HCT116 (cell line): ENCODE results near the gene CCBE1.

Source experiments
- EZH2 ChIP-seq: fragments of 200-600 bp; sonication (generic); IDR thresholded peaks from 2 replicates; pipeline ENCODE4 v1.6.1; 2017; ENCODE audit warnings: antibody characterized with exemption, mixed run types
- EZH2phosphoT487 ChIP-seq: fragments of 200-600 bp; IDR thresholded peaks from 2 replicates; pipeline ENCODE4 v1.6.1; 2018; ENCODE audit warnings: antibody characterized with exemption, borderline replicate concordance
- JUND ChIP-seq: IDR thresholded peaks from 2 replicates; pipeline ENCODE4 v1.6.1; 2012
- POLR2A ChIP-seq: IDR thresholded peaks from 2 replicates; pipeline ENCODE4 v1.7.0; 2011; ENCODE audit warnings: borderline replicate concordance; ENCODE audit not compliant: insufficient read depth, insufficient read length; ENCODE audit errors: extremely low read depth
- SIN3A ChIP-seq: IDR thresholded peaks from 2 replicates; pipeline ENCODE4 v1.6.1; 2012; ENCODE audit warnings: low read depth
- SRF ChIP-seq: IDR thresholded peaks from 2 replicates; pipeline ENCODE4 v1.6.1; 2012; ENCODE audit warnings: low read depth
- ZNF274 ChIP-seq: fragments of 200-500 bp; sonication (Bioruptor generic); IDR thresholded peaks from 2 replicates; pipeline ENCODE4 v1.6.1; 2014; ENCODE audit warnings: mild to moderate bottlenecking, low read depth, low read length, inconsistent platforms
- TF ChIP-seq, protein P1 (sequence below), 3 experiments: fragments of 200-600 bp in 1 of 3; sonication (generic) in 1 of 3; IDR thresholded peaks in 2 of 3; conservative IDR thresholded peaks in 1 of 3; 2 replicates each; pipeline ENCODE4 v1.5.1; 2012 to 2017; ENCODE audit warnings: low read depth in 2 of 3, low read length in 2 of 3, antibody characterized with exemption in 1 of 3, borderline replicate concordance in 1 of 3, control low read depth in 1 of 3, mild to moderate bottlenecking in 1 of 3, mixed read lengths in 1 of 3, mixed run types in 1 of 3, moderate library complexity in 1 of 3; ENCODE audit not compliant: insufficient read depth in 1 of 3
- TF ChIP-seq, protein P2 (sequence below): IDR thresholded peaks from 2 replicates; pipeline ENCODE4 v1.6.1; 2012; ENCODE audit warnings: low read depth
- TF ChIP-seq, protein P3 (sequence below): IDR thresholded peaks from 2 replicates; pipeline ENCODE4 v1.6.1; 2011; ENCODE audit warnings: mild to moderate bottlenecking, low read length, moderate library complexity; ENCODE audit not compliant: insufficient replicate concordance; ENCODE audit errors: extremely low read depth

DNA sequence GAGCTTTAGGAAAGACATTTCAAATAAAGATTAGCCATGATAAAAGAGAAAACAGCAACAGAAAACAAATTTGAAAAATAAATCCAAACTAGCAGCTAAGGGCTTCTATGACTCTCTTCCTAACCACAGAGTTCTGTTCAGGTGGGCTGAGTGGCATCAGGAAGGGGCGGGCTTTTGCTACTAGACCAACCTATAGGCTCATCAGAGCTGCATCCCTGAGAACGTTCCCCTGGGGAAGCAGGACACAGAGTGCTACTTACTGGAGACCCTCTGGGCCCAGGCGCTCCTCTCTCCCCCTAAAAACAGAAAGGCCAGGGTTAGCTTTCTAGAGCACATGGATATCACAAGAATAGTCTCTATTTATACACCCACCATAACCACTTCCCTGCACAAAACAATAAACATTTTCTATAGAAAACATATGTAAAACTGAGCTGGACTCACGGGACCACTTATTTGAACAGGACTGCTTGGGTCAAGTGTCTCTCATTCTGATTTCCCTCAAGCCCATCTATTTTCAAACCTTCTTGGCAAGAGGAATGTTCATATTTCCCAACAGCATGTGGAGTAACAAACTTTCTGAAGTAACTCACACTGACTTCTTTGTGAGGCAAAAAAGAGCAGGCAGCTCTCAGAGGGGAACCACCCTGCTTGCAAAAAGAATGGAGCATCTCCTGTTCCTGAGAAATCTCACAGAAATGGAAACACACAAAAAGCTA, 259.2 kb downstream of the CCBE1 start:
- TF ChIP-seq, protein P1, sequence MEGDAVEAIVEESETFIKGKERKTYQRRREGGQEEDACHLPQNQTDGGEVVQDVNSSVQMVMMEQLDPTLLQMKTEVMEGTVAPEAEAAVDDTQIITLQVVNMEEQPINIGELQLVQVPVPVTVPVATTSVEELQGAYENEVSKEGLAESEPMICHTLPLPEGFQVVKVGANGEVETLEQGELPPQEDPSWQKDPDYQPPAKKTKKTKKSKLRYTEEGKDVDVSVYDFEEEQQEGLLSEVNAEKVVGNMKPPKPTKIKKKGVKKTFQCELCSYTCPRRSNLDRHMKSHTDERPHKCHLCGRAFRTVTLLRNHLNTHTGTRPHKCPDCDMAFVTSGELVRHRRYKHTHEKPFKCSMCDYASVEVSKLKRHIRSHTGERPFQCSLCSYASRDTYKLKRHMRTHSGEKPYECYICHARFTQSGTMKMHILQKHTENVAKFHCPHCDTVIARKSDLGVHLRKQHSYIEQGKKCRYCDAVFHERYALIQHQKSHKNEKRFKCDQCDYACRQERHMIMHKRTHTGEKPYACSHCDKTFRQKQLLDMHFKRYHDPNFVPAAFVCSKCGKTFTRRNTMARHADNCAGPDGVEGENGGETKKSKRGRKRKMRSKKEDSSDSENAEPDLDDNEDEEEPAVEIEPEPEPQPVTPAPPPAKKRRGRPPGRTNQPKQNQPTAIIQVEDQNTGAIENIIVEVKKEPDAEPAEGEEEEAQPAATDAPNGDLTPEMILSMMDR (IDR thresholded peaks at IDR 0.05 in 2 of 3, conservative IDR thresholded peaks at IDR 0.05 in 1 of 3; ENCODE audit: borderline replicate concordance in 1 of 3, insufficient read depth in 1 of 3, low read depth in 2 of 3, low read length in 2 of 3), result no peak
- TF ChIP-seq POLR2A (no peak), ZNF274 (no peak), EZH2 (no peak), JUND (no peak), SRF (no peak), SIN3A (no peak), EZH2phosphoT487 (no peak)
- TF ChIP-seq, protein P2, sequence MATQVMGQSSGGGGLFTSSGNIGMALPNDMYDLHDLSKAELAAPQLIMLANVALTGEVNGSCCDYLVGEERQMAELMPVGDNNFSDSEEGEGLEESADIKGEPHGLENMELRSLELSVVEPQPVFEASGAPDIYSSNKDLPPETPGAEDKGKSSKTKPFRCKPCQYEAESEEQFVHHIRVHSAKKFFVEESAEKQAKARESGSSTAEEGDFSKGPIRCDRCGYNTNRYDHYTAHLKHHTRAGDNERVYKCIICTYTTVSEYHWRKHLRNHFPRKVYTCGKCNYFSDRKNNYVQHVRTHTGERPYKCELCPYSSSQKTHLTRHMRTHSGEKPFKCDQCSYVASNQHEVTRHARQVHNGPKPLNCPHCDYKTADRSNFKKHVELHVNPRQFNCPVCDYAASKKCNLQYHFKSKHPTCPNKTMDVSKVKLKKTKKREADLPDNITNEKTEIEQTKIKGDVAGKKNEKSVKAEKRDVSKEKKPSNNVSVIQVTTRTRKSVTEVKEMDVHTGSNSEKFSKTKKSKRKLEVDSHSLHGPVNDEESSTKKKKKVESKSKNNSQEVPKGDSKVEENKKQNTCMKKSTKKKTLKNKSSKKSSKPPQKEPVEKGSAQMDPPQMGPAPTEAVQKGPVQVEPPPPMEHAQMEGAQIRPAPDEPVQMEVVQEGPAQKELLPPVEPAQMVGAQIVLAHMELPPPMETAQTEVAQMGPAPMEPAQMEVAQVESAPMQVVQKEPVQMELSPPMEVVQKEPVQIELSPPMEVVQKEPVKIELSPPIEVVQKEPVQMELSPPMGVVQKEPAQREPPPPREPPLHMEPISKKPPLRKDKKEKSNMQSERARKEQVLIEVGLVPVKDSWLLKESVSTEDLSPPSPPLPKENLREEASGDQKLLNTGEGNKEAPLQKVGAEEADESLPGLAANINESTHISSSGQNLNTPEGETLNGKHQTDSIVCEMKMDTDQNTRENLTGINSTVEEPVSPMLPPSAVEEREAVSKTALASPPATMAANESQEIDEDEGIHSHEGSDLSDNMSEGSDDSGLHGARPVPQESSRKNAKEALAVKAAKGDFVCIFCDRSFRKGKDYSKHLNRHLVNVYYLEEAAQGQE, result no peak
- TF ChIP-seq, protein P3, sequence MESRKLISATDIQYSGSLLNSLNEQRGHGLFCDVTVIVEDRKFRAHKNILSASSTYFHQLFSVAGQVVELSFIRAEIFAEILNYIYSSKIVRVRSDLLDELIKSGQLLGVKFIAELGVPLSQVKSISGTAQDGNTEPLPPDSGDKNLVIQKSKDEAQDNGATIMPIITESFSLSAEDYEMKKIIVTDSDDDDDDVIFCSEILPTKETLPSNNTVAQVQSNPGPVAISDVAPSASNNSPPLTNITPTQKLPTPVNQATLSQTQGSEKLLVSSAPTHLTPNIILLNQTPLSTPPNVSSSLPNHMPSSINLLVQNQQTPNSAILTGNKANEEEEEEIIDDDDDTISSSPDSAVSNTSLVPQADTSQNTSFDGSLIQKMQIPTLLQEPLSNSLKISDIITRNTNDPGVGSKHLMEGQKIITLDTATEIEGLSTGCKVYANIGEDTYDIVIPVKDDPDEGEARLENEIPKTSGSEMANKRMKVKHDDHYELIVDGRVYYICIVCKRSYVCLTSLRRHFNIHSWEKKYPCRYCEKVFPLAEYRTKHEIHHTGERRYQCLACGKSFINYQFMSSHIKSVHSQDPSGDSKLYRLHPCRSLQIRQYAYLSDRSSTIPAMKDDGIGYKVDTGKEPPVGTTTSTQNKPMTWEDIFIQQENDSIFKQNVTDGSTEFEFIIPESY, result no peak
